SH-SY5Y (cell line): Measurements from ENCODE around the gene GREB1.

Experiments used
- GATA2 ChIP-seq: IDR thresholded peaks from 2 replicates; pipeline ENCODE4 v1.6.1; 2011; ENCODE audit warnings: mild to moderate bottlenecking, low read depth, low read length
- GATA3 ChIP-seq: IDR thresholded peaks from 2 replicates; pipeline ENCODE4 v1.6.1; 2011; ENCODE audit warnings: low read depth, mild to moderate bottlenecking, low read length, moderate library complexity

DNA sequence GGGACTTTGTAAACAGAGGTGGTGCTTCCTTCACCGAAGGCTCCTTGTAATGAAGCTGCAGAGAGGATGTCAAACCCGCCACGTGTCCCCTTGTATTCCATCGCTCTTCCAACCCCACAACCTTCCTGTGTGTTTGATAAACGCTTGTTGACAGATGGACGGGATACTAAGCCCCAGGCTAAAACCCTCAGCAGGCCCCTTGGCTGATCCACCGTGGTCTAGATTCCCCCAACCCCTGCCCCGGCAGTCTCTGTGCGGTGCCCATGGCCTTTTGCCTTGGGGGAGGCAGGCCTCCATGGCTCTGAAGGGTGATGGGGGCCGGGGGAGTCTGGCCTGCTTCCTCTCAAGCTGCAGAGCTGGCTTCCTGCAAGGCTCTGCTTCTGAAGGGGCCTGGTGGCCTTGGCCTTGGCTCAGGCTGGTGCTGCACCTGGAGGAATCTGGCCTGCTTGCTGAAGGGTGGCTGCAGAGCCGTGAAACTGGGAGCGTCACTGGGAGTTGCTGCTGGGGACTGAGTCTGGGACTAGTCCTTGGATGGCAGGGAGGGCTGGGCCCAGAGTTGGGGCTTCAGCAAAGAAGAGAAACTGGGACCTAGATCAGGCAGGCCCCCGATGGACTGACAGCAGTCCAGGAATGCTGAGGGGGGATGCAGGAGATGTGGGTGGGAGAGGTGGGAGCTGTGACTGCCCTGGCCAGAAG is 145.8 kb downstream of the GREB1 start:
- TF ChIP-seq GATA3 (no peak), GATA2 (no peak)
